Right lobe of liver (tissue), 6 donors: ENCODE results near the gene DTD2. TPM values are rescaled to one million over a fixed set of nuclear protein-coding genes. Genes with fewer than 3 reads are reported as not detected.

Experiments used
- ATAC-seq, 4 donors: fragments of 200-7000 bp; cut with Tn5 transposase; one replicate each; pipeline ENCODE4 v1.9.1; 2020; ENCODE audit warnings: mild to moderate bottlenecking in 4 of 4, moderate library complexity in 4 of 4
- DNase-seq, 3 donors: peaks; one replicate each; pipeline ENCODE4 v3.0.0-alpha.2; 2020
- H3K27ac ChIP-seq, 3 donors: fragments of 200-600 bp; one replicate each; pipeline ENCODE4 v1.8.0; 2022
- H3K27me3 ChIP-seq, 2 donors: fragments of 200-600 bp; one replicate each; pipeline ENCODE4 v1.8.0; 2022
- H3K36me3 ChIP-seq, 4 donors: fragments of 200-600 bp; sonication (generic) in 1 of 4; one replicate each; pipeline versions ENCODE4 v1.5.1 to v1.8.0; 2017 to 2022; ENCODE audit warnings: control low read depth in 1 of 4
- H3K4me1 ChIP-seq, 4 donors: fragments of 200-600 bp; sonication (generic) in 1 of 4; one replicate each; pipeline versions ENCODE4 v1.5.1 to v1.8.0; 2017 to 2022; ENCODE audit warnings: control low read depth in 1 of 4
- H3K4me3 ChIP-seq, 3 donors: fragments of 200-600 bp; one replicate each; pipeline ENCODE4 v1.8.0; 2022
- H3K9me3 ChIP-seq, 4 donors: fragments of 200-600 bp; sonication (generic) in 1 of 4; one replicate each; pipeline versions ENCODE4 v1.5.1 to v1.8.0; 2017 to 2022; ENCODE audit warnings: control low read depth in 1 of 4
- POLR2A ChIP-seq: fragments of 450-650 bp; IDR thresholded peaks from one replicate; pipeline ENCODE4 v1.6.1; 2017; ENCODE audit warnings: antibody characterized with exemption, mild to moderate bottlenecking
- WGBS: methylation state at CpG from one replicate; pipeline ENCODE4 v1.1.6; 2018; ENCODE audit warnings: low coverage, low lambda C conversion rate; ENCODE audit not compliant: insufficient coverage; ENCODE audit errors: missing lambda C conversion rate; 5-methylcytosine and 5-hydroxymethylcytosine counted together
- intact Hi-C, 2 donors: fragments of 100-400 bp; cut with DNase I; formaldehyde crosslinking; loops; one replicate each; pipeline versions ENCODE4 v1.11.2 to v1.14.1; 2022
- long read RNA-seq: library from polyadenylated mRNA; unstranded; transcript quantifications from one replicate; pipeline ENCODE4 v2.0.0, GENCODE V29; 2019
- total RNA-seq, 6 experiments: library from RNA; depleted of rRNA in 2 of 6; stranded (reverse); fragments of >200 nt in 2 of 6; fragmentation: NEBNext Ultra II Directional in 3 of 6; extraction: Animal tissue kit (Norgen Biotek cat#: 25700) in 3 of 6; gene quantifications; one replicate each; pipeline versions ENCODE4 v1.1.0 to v1.2.4, GENCODE V29; 2016 to 2023
- TF ChIP-seq, protein P1 (sequence below), 4 donors: fragments of 200-600 bp in 3 of 4; fragments of 450-650 bp in 1 of 4; IDR thresholded peaks; one replicate each; pipeline versions ENCODE4 v1.5.1 to v1.8.0; 2016 to 2022; ENCODE audit warnings: antibody characterized with exemption in 4 of 4, mild to moderate bottlenecking in 2 of 4
- donor health status: DM: no; HTN: yes; CAD: no.
- donor health status: DM: no; HTN: no; CAD: no.
- donor health status: DM: no; HTN: no; CAD: no.
- donor health status: DM: no; HTN: yes; CAD: no.
- donor health status: DM: no; HTN: yes; CAD: no.

The DTD2 gene
- 10 to 100 TPM in 4 of 6 experiments, 1 to 10 TPM in 2; 8.1 to 20.0 (median 11.8) TPM for total RNA-seq
- long read RNA-seq = 0 reads

DNA sequence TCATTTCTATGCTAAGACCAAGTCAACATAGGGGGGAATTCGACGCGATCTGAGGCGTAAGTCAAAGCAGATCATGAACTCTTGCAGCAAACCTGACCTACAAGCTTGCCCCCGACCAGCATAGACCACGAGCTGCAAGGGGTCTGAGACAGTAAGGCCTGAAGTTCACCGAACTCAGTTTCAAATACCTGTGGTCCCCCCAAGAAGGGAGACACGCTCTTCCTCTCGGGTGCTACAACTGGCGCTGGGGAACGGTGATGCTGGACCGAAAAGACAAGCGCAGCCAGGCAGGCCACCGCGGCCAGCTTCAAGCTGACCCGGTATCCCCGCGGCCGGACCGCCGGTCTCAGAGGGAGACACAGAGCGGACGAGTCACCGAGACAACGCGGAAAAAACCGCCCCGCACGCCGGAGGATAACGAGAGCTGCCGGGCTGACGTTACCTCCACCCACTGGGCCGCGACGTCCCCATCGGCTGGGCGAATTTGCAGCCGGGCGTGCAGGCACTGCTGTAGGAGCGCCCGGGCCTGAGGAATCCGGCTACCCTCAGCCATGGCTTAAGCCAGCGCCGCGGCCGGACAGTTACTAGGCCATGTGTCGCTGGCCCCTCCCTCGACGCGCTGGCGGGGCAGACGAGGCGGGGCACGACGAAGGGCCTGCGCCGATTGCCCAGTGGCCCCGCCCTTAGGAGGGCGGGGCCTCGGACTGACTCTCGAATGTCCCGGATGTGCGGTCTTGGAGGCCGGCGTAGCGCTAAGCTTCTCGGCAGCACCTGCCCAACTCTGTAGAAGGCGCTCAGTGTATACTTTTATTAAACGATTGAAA is at the start of gene DTD2:
Gene DTD2, minus strand, starts transcription at position 666 of the 824 bp plus-strand sequence. Its CDS starts 113 bp downstream, at position 553.
- Histone ChIP-seq H3K4me1 (peaks cover 0 to 16% (median 3%) of the 10 kb centered on the region in 4 donors), H3K4me3 (peak within 1 kb of the TSS; percentile 62 to 88 (median 86)), H3K36me3 (peaks cover 0 to 11% (median 4%) of the 10 kb centered on the region in 4 donors), H3K27me3 (no peaks in the 10 kb centered on the region), H3K27ac (peak within 1 kb of the TSS; percentile 72 to 82 (median 80)), H3K9me3 (no peaks in the 10 kb centered on the region)
- intact Hi-C loops = no loop called here
- ATAC-seq (peak; percentile 98 to 100 (median 99)), DNase-seq (peak; percentile 96 to 97 (median 97))
- WGBS = under 1% methylated on average over 35 of the region's 70 CpGs
- TF ChIP-seq, protein P1, sequence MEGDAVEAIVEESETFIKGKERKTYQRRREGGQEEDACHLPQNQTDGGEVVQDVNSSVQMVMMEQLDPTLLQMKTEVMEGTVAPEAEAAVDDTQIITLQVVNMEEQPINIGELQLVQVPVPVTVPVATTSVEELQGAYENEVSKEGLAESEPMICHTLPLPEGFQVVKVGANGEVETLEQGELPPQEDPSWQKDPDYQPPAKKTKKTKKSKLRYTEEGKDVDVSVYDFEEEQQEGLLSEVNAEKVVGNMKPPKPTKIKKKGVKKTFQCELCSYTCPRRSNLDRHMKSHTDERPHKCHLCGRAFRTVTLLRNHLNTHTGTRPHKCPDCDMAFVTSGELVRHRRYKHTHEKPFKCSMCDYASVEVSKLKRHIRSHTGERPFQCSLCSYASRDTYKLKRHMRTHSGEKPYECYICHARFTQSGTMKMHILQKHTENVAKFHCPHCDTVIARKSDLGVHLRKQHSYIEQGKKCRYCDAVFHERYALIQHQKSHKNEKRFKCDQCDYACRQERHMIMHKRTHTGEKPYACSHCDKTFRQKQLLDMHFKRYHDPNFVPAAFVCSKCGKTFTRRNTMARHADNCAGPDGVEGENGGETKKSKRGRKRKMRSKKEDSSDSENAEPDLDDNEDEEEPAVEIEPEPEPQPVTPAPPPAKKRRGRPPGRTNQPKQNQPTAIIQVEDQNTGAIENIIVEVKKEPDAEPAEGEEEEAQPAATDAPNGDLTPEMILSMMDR (IDR thresholded peaks at IDR 0.05) = no peak
- TF ChIP-seq POLR2A = peak; percentile 95

DNA sequence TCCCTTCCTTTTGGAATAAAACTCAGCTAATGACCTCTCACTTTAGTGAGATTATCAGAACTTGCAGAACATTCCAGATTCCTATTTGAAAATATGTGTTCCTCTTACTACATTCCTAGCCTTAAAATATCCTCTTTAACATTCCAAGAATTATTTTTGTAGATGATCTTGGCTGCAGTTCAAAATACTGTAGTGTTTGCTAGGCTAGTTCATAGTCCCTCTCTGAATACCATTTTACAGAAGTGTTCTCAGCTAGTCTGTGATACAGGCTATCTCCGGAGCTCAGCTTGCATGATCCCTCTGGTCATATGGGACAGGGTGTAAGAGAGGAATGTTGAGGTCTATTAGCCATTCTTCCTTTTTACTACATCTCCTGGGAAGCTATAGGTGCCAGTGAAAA is 48.1 kb upstream of the DTD2 start:
- WGBS = 59% methylated on average over 1 of the region's 1 CpG
- TF ChIP-seq, protein P1 (IDR thresholded peaks at IDR 0.05) = no peak
- no peak for TF ChIP-seq POLR2A
- intact Hi-C loops = no loop called here

DNA sequence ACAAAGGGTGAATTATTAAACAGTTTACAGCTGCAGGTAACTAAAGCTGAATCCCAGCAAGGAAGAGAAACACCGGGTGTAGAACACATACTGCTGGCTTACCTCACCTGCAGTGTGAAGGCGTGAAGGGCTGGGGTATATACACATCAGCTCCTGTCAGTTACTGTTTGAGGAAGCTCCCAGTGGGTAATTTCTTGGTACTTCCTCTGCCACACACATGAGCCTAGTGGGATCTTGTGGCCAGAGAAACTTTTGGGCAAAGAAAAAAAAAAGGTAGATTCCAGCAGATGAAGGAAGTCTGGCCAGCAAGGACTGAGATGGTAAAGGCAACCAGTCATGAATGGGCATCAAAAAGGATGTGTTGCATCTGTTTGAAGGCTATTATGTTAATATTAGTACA is 44.6 kb upstream of the DTD2 start:
- intact Hi-C loops = no loop called here
- Histone ChIP-seq H3K9me3 (no peaks in the 10 kb centered on the region), H3K27ac (no peak overlapping the region), H3K4me3 (no peak overlapping the region), H3K27me3 (no peaks in the 10 kb centered on the region), H3K36me3 (no peaks in the 10 kb centered on the region), H3K4me1 (no peaks in the 10 kb centered on the region)
- TF ChIP-seq, protein P1 (IDR thresholded peaks at IDR 0.05) = no peak
- no peak for TF ChIP-seq POLR2A
- ATAC-seq = no peak
- WGBS = 60% methylated on average over 2 of the region's 2 CpGs
- no peak for DNase-seq

More for the DNA sequence above, 48.1 kb upstream of the DTD2 start:
- Histone ChIP-seq H3K9me3 (no peaks in the 10 kb centered on the region), H3K4me3 (no peak overlapping the region), H3K27ac (no peak overlapping the region), H3K4me1 (no peaks in the 10 kb centered on the region), H3K36me3 (no peaks in the 10 kb centered on the region), H3K27me3 (no peaks in the 10 kb centered on the region)
- no peak for ATAC-seq
- no peak for DNase-seq

DNA sequence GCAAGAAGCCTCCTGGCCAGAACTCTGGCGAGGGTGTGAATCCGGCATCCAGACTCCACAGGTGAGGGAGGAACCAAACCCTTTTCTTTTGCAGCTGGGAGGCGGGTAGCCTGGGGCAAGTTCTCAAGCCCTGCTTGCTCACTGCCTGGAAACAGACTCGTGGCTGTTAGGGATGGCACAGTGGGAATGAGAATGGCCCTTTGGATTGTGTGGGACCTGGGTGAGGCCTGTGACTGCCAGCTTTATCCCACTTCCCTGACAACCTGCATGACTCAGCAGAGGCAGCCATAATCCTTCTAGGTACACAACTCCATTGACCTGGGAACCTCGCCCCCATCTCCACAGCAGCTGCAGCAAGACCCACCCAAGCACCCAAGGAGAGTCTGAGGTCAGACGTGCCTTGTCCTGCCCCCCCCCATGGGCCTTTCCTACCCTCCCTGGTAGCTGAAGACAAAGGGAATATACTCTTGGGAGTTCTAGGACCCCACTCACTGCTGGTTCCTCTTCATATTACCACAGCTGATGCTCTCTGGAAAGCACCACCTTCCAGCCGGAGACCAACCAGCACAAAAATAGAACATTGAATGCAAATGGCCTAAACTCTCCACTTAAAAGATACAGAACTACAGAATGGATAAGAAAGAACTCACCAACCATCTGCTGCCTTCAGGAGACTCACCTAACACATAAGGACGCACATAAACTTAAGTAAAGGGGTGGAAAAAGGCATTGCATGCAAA is 35.6 kb upstream of the DTD2 start:
- DNase-seq (no peak), ATAC-seq (no peak)
- intact Hi-C loops = no loop called here
- TF ChIP-seq, protein P1 (IDR thresholded peaks at IDR 0.05) = no peak
- TF ChIP-seq POLR2A = no peak
- Histone ChIP-seq H3K27me3 (no peaks in the 10 kb centered on the region), H3K4me1 (no peaks in the 10 kb centered on the region), H3K27ac (no peak overlapping the region), H3K36me3 (no peaks in the 10 kb centered on the region), H3K4me3 (no peak overlapping the region), H3K9me3 (no peaks in the 10 kb centered on the region)
- 65% methylated on average over 3 of the region's 8 CpGs for WGBS
